NCI-H2171 (cell line): ENCODE results near the gene CGB3.

Experiments used
- DNase-seq: peaks from one replicate; lab custom pipeline; 2025; lab: John Stamatoyannopoulos, UW

Gene CGB3

GRCh38 chr19:49016067-49016839, 7.9 kb downstream of the CGB3 start:
- no peak for DNase-seq

- no peak for DNase-seq
Observed at GRCh38 chr19:49014870-49015255, 9.3 kb downstream of the CGB3 start.

GRCh38 chr19:49014123-49014869, 9.8 kb downstream of the CGB3 start:
- DNase-seq, result no peak

GRCh38 chr19:49011194-49011593, 12.9 kb downstream of the CGB3 start:
- no peak for DNase-seq

GRCh38 chr19:49010453-49010852, 13.7 kb downstream of the CGB3 start:
- no peak for DNase-seq

- no peak for DNase-seq
Observed at GRCh38 chr19:49009828-49010227, 14.3 kb downstream of the CGB3 start.

- DNase-seq, result no peak
Observed at GRCh38 chr19:49006905-49007304, 17.2 kb downstream of the CGB3 start.

- no peak for DNase-seq
Observed at GRCh38 chr19:49004964-49005614, 19.0 kb downstream of the CGB3 start.

GRCh38 chr19:49004133-49004532, 20.0 kb downstream of the CGB3 start:
- DNase-seq, result no peak

GRCh38 chr19:48999481-49000325, 24.4 kb downstream of the CGB3 start:
- DNase-seq, result no peak

- DNase-seq, result no peak
Observed at GRCh38 chr19:48997972-48998371, 26.2 kb downstream of the CGB3 start.

- no peak for DNase-seq
Observed at GRCh38 chr19:48994035-48994386, 30.1 kb downstream of the CGB3 start.

- peak; percentile 99 for DNase-seq
Observed at GRCh38 chr19:48993175-48994034, 30.7 kb downstream of the CGB3 start, which contains the start of the genes GYS1 and RUVBL2. TSS of gene GYS1 (minus strand) at chr19:48993309. CDS start at chr19:48993112, 197 bp downstream. TSS of gene RUVBL2 (plus strand) at chr19:48993887. CDS start at chr19:48993912, 25 bp downstream.

- no peak for DNase-seq
Observed at GRCh38 chr19:48992581-48993174, 31.5 kb downstream of the CGB3 start.

GRCh38 chr19:48991873-48992580, 32.1 kb downstream of the CGB3 start:
- no peak for DNase-seq

GRCh38 chr19:48991011-48991609, 33.0 kb downstream of the CGB3 start:
- no peak for DNase-seq

GRCh38 chr19:48990400-48990799, 33.7 kb downstream of the CGB3 start:
- DNase-seq, result no peak

- no peak for DNase-seq
Observed at GRCh38 chr19:48989701-48990291, 34.3 kb downstream of the CGB3 start.

- no peak for DNase-seq
Observed at GRCh38 chr19:48988860-48989259, 35.3 kb downstream of the CGB3 start.
